ENCODE results near the gene ULBP2.

- TF ChIP-seq, protein P1, sequence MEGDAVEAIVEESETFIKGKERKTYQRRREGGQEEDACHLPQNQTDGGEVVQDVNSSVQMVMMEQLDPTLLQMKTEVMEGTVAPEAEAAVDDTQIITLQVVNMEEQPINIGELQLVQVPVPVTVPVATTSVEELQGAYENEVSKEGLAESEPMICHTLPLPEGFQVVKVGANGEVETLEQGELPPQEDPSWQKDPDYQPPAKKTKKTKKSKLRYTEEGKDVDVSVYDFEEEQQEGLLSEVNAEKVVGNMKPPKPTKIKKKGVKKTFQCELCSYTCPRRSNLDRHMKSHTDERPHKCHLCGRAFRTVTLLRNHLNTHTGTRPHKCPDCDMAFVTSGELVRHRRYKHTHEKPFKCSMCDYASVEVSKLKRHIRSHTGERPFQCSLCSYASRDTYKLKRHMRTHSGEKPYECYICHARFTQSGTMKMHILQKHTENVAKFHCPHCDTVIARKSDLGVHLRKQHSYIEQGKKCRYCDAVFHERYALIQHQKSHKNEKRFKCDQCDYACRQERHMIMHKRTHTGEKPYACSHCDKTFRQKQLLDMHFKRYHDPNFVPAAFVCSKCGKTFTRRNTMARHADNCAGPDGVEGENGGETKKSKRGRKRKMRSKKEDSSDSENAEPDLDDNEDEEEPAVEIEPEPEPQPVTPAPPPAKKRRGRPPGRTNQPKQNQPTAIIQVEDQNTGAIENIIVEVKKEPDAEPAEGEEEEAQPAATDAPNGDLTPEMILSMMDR (optimal IDR thresholded peaks at IDR 0.05 in 1 of 3, IDR thresholded peaks at IDR 0.05 in 1 of 3, conservative IDR thresholded peaks at IDR 0.05 in 1 of 3; ENCODE audit: extremely low read depth in 1 of 3, insufficient read depth in 2 of 3, low read length in 3 of 3), result no peak
- TF ChIP-seq EZH2 (IDR thresholded peaks at IDR 0.05; ENCODE audit: low read length), result no peak
Observed at GRCh38 chr6:149924206-149924932, 17.4 kb upstream of the ULBP2 start.

Data from keratinocyte (primary cell).